B cell (primary cell): ENCODE results near the gene MAPKAP1. TPM values are rescaled to one million over a fixed set of nuclear protein-coding genes. Genes with fewer than 3 reads are reported as not detected.

Experiments
- ATAC-seq: fragments of 200-7000 bp; cut with Tn5 transposase; one replicate; pipeline ENCODE4 v1.10.0; 2021; ENCODE audit warnings: low read depth, mild to moderate bottlenecking, moderate number of reproducible peaks, moderate library complexity
- CTCF ChIA-PET: fragments of 350-600 bp; sonication (Branson Sonifier 250); formaldehyde crosslinking; loops from one replicate; lab custom pipeline; 2021; ENCODE audit warnings: antibody characterized with exemption, inconsistent platforms; lab: Charles Lee
- POLR2A ChIA-PET: fragments of 350-600 bp; sonication (Branson Sonifier 250); formaldehyde crosslinking; loops from one replicate; lab custom pipeline; 2021; ENCODE audit warnings: antibody characterized with exemption; lab: Charles Lee
- DNase-seq: peaks from one replicate; pipeline ENCODE4 v3.0.0; 2013
- H2AFZ ChIP-seq: 2 replicates; pipeline ENCODE4 v1.6.1; 2012; ENCODE audit warnings: mild to moderate bottlenecking, low read depth, low read length; ENCODE audit not compliant: insufficient read depth, poor library complexity, severe bottlenecking
- H3K27ac ChIP-seq, 2 donors: 1 replicate in 1 of 2; 2 replicates in 1 of 2; pipeline ENCODE4 v1.5.1; 2012 to 2013; ENCODE audit warnings: low read length in 2 of 2, mild to moderate bottlenecking in 2 of 2, moderate library complexity in 1 of 2
- H3K27me3 ChIP-seq, 4 experiments: fragments of 200-600 bp in 1 of 4; sonication (generic) in 1 of 4; replicated peaks in 1 of 4; 1 replicate in 2 of 4; 2 replicates in 2 of 4; pipeline versions ENCODE4 v1.6.1 to v1.7.0; 2013 to 2016; ENCODE audit warnings: low read length in 3 of 4, mild to moderate bottlenecking in 2 of 4, mixed read lengths in 1 of 4, moderate library complexity in 1 of 4; ENCODE audit not compliant: insufficient read depth in 4 of 4, control insufficient read depth in 3 of 4; ENCODE audit errors: control extremely low read depth in 1 of 4
- H3K36me3 ChIP-seq, 2 experiments: replicated peaks in 1 of 2; 1 replicate in 1 of 2; 2 replicates in 1 of 2; pipeline versions ENCODE4 v1.6.1 to v1.7.1; 2013; ENCODE audit warnings: low read length in 1 of 2; ENCODE audit not compliant: insufficient read depth in 2 of 2, control insufficient read depth in 1 of 2; ENCODE audit errors: control extremely low read depth in 1 of 2, extremely low read depth in 1 of 2
- H3K4me1 ChIP-seq, 2 donors: fragments of 200-600 bp in 1 of 2; sonication (generic) in 1 of 2; 1 replicate in 1 of 2; 2 replicates in 1 of 2; pipeline versions ENCODE4 v1.5.1 to v1.6.1; 2013 to 2017; ENCODE audit warnings: low read length in 2 of 2; ENCODE audit not compliant: control insufficient read depth in 2 of 2, insufficient read depth in 2 of 2
- H3K4me2 ChIP-seq: replicated peaks from 2 replicates; pipeline ENCODE3; 2012; ENCODE audit warnings: mild to moderate bottlenecking, low read depth, low read length; ENCODE audit not compliant: poor library complexity, severe bottlenecking
- H3K4me3 ChIP-seq, 5 experiments: fragments of 200-600 bp in 1 of 5; sonication (generic) in 1 of 5; 1 replicate in 3 of 5; 2 replicates in 2 of 5; pipeline versions ENCODE4 v1.5.1 to v1.7.0; 2011 to 2016; ENCODE audit warnings: low read length in 4 of 5, mild to moderate bottlenecking in 4 of 5, low read depth in 2 of 5, control low read depth in 1 of 5, moderate library complexity in 1 of 5; ENCODE audit not compliant: insufficient read depth in 1 of 5; ENCODE audit errors: control extremely low read depth in 1 of 5, extremely low read depth in 1 of 5
- H3K79me2 ChIP-seq: fragments of 200-600 bp; sonication (generic); one replicate; pipeline ENCODE4 v1.6.0; 2016; ENCODE audit warnings: low read length; ENCODE audit not compliant: control insufficient read depth, insufficient read depth
- H3K9ac ChIP-seq: fragments of 200-600 bp; sonication (generic); 2 replicates; pipeline ENCODE4 v1.6.1; 2017; ENCODE audit warnings: mild to moderate bottlenecking, low read length, moderate library complexity
- H3K9me3 ChIP-seq, 3 donors: one replicate each; pipeline versions ENCODE4 v1.6.1 to v1.7.1; 2013; ENCODE audit warnings: low read length in 2 of 3; ENCODE audit not compliant: control insufficient read depth in 2 of 3, insufficient read depth in 1 of 3; ENCODE audit errors: control extremely low read depth in 1 of 3
- H4K20me1 ChIP-seq: 2 replicates; pipeline ENCODE4 v1.6.0; 2012; ENCODE audit warnings: mild to moderate bottlenecking, low read length; ENCODE audit not compliant: insufficient read depth, control insufficient read depth, poor library complexity, severe bottlenecking
- H3K27ac Mint-ChIP-seq: one replicate; pipeline ENCODE4 v1.8.0; 2021; ENCODE audit warnings: mixed read lengths
- H3K27me3 Mint-ChIP-seq: one replicate; pipeline ENCODE4 v1.8.0; 2021; ENCODE audit warnings: mixed read lengths
- H3K4me1 Mint-ChIP-seq: one replicate; pipeline ENCODE4 v1.8.0; 2021; ENCODE audit warnings: mixed read lengths
- H3K4me3 Mint-ChIP-seq: one replicate; pipeline ENCODE4 v1.8.0; 2021; ENCODE audit warnings: mixed read lengths
- H3K9me3 Mint-ChIP-seq: one replicate; pipeline ENCODE4 v1.8.0; 2022; ENCODE audit warnings: mixed read lengths; ENCODE audit not compliant: insufficient read depth
- CTCF ChIP-seq: fragments of 200-600 bp; IDR thresholded peaks from one replicate; pipeline ENCODE4 v1.8.0; 2022; ENCODE audit warnings: antibody characterized with exemption, mild to moderate bottlenecking
- EZH2 ChIP-seq: IDR thresholded peaks from 2 replicates; pipeline ENCODE4 v1.6.1; 2012; ENCODE audit warnings: borderline replicate concordance, low read depth, mild to moderate bottlenecking, moderate library complexity, low read length; ENCODE audit not compliant: insufficient read depth, poor library complexity, severe bottlenecking
- WGBS: methylation state at CpG from one replicate; pipeline ENCODE4 v1.1.5; 2013; ENCODE audit warnings: missing lambda C conversion rate; ENCODE audit not compliant: insufficient coverage; 5-methylcytosine and 5-hydroxymethylcytosine counted together
- intact Hi-C: fragments of 100-400 bp; cut with micrococcal nuclease; formaldehyde crosslinking; loops from one replicate; pipeline ENCODE4 v1.10.0; 2022
- polyA plus RNA-seq: library from polyadenylated mRNA; depleted of rRNA; stranded (reverse); fragments of >200 nt; gene quantifications from 2 replicates; pipeline ENCODE4 v1.2.3, GENCODE V29; 2012
- total RNA-seq, 2 donors: library from RNA; stranded (reverse); fragments of 120-200 nt in 1 of 2; gene quantifications; 1 replicate in 1 of 2; 2 replicates in 1 of 2; pipeline versions ENCODE4 v1.2.3 to v1.2.4, GENCODE V29; 2013 to 2022

Gene MAPKAP1
- total and polyA plus RNA-seq, 2 donors (not counting 1 experiment from before 2014, with no cell fraction given): 51.6 to 62.4 TPM

DNA sequence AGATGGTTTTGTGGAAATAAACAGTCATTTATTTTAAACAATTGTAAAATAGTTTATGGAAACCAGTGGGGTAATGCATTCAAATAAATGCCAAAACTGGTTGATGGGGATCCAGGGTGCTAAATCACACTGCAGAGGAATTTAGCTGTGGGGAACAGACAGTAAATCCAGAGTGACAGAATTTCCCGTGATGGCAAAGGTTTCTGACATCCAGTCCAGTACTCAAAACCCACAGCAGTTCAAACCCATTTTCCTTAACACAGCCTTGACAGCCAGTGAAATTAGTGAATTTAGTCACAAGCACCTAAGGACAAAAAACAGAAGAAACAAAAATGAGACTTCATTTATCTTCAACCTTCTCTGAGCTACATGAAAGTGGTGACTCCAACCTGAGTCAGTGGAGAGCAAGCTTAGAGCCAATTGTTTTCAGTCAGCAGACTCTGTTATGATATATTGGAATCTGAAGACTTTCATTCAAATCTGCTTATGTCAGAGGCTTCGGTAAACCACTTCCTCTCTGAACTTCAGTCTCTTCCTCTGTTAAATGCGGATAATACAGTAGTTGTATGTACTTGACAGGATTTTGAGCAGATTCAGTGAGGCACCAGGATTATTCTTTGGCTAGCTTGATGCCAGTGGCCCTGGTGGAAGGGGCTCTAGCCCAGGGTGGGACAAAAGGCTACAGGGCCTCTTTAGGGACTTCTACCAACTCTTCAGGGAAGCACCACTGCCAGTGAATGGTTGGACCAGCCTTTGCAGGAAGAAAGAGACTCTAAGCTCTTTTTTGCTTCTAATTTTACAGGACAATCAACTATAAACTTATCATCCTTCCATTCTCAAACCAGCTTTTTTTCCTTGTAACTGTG lies 185.3 kb downstream of the MAPKAP1 start:
- intact Hi-C loops: no loop called here
- no peak overlapping the region for H3K9ac ChIP-seq

More for the DNA sequence above, 185.3 kb downstream of the MAPKAP1 start:
- DNase-seq: peak; percentile 39
- Histone ChIP-seq H3K4me3 (peak overlapping the region in 1 of 5 experiments; percentile 1), H3K4me2 (peak overlapping the region; percentile 39), H4K20me1 (peaks cover 4% of the 10 kb centered on the region), H3K9me3 (no peaks in the 10 kb centered on the region), H3K36me3 (peaks cover 0 to 19% of the 10 kb centered on the region in 2 experiments), H3K79me2 (peaks cover 40% of the 10 kb centered on the region), H3K4me1 (peaks cover 16 to 21% of the 10 kb centered on the region in 2 donors), H3K27ac (peak overlapping the region in 1 of 2 donors; percentile 28), H3K27me3 (no peaks in the 10 kb centered on the region), H2AFZ (no peak overlapping the region)
- WGBS: no CpG with 5 or more reads among the region's 3 CpGs
- CTCF ChIA-PET: interaction anchor here (1.0 kb wide), 1 partner anchor 9 kb away, joined by 3 read pairs; no protein-coding TSS in a partner anchor
- POLR2A ChIA-PET: interaction anchor here (1.0 kb wide), 1 partner anchor 9 kb away, joined by 5 read pairs; no protein-coding TSS in a partner anchor
- peak; percentile 73 for ATAC-seq
- H3K27ac Mint-ChIP-seq: peak overlapping the region; percentile 70
- peaks cover 39% of the 10 kb centered on the region for H3K4me1 Mint-ChIP-seq
- TF ChIP-seq EZH2 (no peak), CTCF (no peak)
- no peaks in the 10 kb centered on the region for H3K27me3 Mint-ChIP-seq
- peak overlapping the region; percentile 67 for H3K4me3 Mint-ChIP-seq
- H3K9me3 Mint-ChIP-seq: no peaks in the 10 kb centered on the region
